AG08396 (cell line): Measurements from ENCODE around the gene ZNF436.
"Not testable (repeated sequence)": the region's sequence is repeated elsewhere in the genome, so short reads cannot be mapped to it uniquely, and the experiment has no call there.

Source experiments
- DNase-seq: peaks from one replicate; pipeline ENCODE4 v3.0.0; 2012; ENCODE audit warnings: low spot score, mixed read lengths

ZNF436 gene

GRCh38 chr1:23366598-23366997, 3.0 kb downstream of the ZNF436 start:
- DNase-seq, result no peak

- DNase-seq, result no peak
Observed at GRCh38 chr1:23366146-23366545, 3.5 kb downstream of the ZNF436 start.

- no peak for DNase-seq
Observed at GRCh38 chr1:23362218-23362713, 7.4 kb downstream of the ZNF436 start.

GRCh38 chr1:23358310-23358875, 11.2 kb downstream of the ZNF436 start:
- no peak for DNase-seq

- no peak for DNase-seq
Observed at GRCh38 chr1:23357138-23357908, 12.3 kb downstream of the ZNF436 start.

- no peak for DNase-seq
Observed at GRCh38 chr1:23356471-23357137, 13.0 kb downstream of the ZNF436 start.

- DNase-seq, result no peak
Observed at GRCh38 chr1:23354245-23354644, 15.4 kb downstream of the ZNF436 start.

- DNase-seq, result no peak
Observed at GRCh38 chr1:23352096-23352695, 17.4 kb downstream of the ZNF436 start.

GRCh38 chr1:23345920-23346319, 23.7 kb downstream of the ZNF436 start:
- DNase-seq, result no peak

- DNase-seq, result peak; percentile 5
Observed at GRCh38 chr1:23344987-23345472, 24.6 kb downstream of the ZNF436 start.

GRCh38 chr1:23344111-23344986, 25.3 kb downstream of the ZNF436 start, which contains the start of gene HNRNPR:
TSS of gene HNRNPR (minus strand) at chr1:23344284. CDS start at chr1:23341008, 3,276 bp downstream.
- peak; percentile 99 for DNase-seq

GRCh38 chr1:23343221-23344110, 26.2 kb downstream of the ZNF436 start:
- peak; percentile 46 for DNase-seq

- no peak for DNase-seq
Observed at GRCh38 chr1:23341931-23342692, 27.5 kb downstream of the ZNF436 start.

- DNase-seq, result no peak
Observed at GRCh38 chr1:23339632-23340031, 30.0 kb downstream of the ZNF436 start.

GRCh38 chr1:23337869-23338268, 31.8 kb downstream of the ZNF436 start:
- DNase-seq, result no peak

GRCh38 chr1:23331713-23332112, 37.9 kb downstream of the ZNF436 start:
- no peak for DNase-seq

- DNase-seq, result no peak
Observed at GRCh38 chr1:23330846-23331245, 38.8 kb downstream of the ZNF436 start.

GRCh38 chr1:23325393-23325792, 44.2 kb downstream of the ZNF436 start:
- no peak for DNase-seq

- no peak for DNase-seq
Observed at GRCh38 chr1:23322770-23323169, 46.9 kb downstream of the ZNF436 start.

GRCh38 chr1:23310280-23310679, 59.4 kb downstream of the ZNF436 start:
- DNase-seq, result not testable (repeated sequence)
